Measurements from ENCODE around the gene MS4A6A.
A peak's percentile ranks its signal among the peaks of the same experiment; 100 is the strongest.

MS4A6A gene

GRCh38 chr11:60175860-60176275 lies 7.0 kb downstream of the MS4A6A start:
- no peak for TF ChIP-seq CTCF (conservative IDR thresholded peaks at IDR 0.05; ENCODE audit: low read depth, low read length)
- no peak for DNase-seq (ENCODE audit: low read depth)
- H3K4me3 ChIP-seq (ENCODE audit: low read length) = no peak overlapping the region

DNA sequence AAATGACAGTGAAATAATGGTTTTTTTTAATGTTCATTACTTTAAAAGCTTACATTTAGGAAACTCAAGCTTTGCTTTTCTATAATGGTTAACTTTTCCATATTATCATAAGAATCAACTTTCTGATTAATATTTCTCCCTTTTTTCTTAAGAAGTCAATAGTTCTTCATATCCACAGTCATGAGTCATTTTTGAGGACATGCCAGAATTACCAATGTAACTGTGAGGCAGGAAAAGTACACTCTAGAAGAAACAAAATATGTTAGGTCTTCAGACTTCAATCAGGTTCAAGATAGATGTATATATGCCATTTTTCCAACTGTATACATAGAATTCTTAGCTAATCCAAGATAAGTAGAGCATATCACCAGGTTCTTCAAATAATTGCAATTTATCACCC lies 10.9 kb downstream of the MS4A6A start:
- TF ChIP-seq CTCF (conservative IDR thresholded peaks at IDR 0.05; ENCODE audit: low read depth, low read length) = no peak
- H3K4me3 ChIP-seq (ENCODE audit: low read length) = no peak overlapping the region

GRCh38 chr11:60170566-60170965 lies 12.3 kb downstream of the MS4A6A start:
- TF ChIP-seq CTCF (conservative IDR thresholded peaks at IDR 0.05; ENCODE audit: low read depth, low read length) = no peak
- H3K4me3 ChIP-seq (ENCODE audit: low read length) = no peak overlapping the region
- DNase-seq (ENCODE audit: low read depth) = no peak

More for the DNA sequence above, 10.9 kb downstream of the MS4A6A start:
- DNase-seq (ENCODE audit: low read depth) = no peak

DNA sequence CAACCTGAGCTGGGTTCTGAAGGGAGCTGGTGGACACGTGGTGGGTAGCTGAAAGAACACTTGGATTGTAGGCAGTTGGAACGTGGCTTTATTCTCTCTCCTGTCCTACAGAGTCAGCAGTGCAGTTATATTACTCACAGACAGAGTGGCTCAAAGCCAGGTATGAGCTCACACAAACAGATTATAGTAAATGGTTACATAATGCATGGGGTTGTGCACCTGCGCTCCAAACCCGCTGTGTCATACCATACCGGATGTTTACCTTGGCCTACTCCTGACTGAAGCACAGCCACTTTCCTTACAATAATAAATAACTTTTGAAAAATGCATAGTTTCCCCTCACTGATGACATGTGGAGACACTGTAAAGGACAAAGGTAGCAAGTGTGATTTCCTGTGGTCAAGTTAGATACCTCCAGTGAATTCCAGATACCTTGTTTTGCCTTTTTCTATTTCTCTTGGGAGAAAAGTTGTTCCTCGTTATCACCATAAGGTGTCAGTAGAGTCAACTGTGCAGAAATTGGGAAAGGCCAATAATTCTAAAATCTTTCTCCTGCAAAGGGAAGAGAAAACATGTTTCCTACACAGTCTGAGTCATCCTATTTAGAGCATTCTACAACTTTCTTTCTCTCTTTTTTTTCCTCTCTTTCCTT lies 13.5 kb downstream of the MS4A6A start:
- no peak for DNase-seq (ENCODE audit: low read depth)
- H3K4me3 ChIP-seq (ENCODE audit: low read length) = no peak overlapping the region
- TF ChIP-seq CTCF (conservative IDR thresholded peaks at IDR 0.05; ENCODE audit: low read depth, low read length) = peak; percentile 45

GRCh38 chr11:60168306-60168705 lies 14.6 kb downstream of the MS4A6A start:
- DNase-seq (ENCODE audit: low read depth) = no peak
- H3K4me3 ChIP-seq (ENCODE audit: low read length) = no peak overlapping the region
- TF ChIP-seq CTCF (conservative IDR thresholded peaks at IDR 0.05; ENCODE audit: low read depth, low read length) = no peak

GRCh38 chr11:60165951-60166350 lies 16.9 kb downstream of the MS4A6A start:
- no peak for TF ChIP-seq CTCF (conservative IDR thresholded peaks at IDR 0.05; ENCODE audit: low read depth, low read length)
- DNase-seq (ENCODE audit: low read depth) = no peak
- no peak overlapping the region for H3K4me3 ChIP-seq (ENCODE audit: low read length)

- no peak for TF ChIP-seq CTCF (conservative IDR thresholded peaks at IDR 0.05; ENCODE audit: low read depth, low read length)
- DNase-seq (ENCODE audit: low read depth) = no peak
Measured at GRCh38 chr11:60165538-60165937, 17.3 kb downstream of the MS4A6A start.

More at GRCh38 chr11:60165538-60165937, 17.3 kb downstream of the MS4A6A start:
- no peak overlapping the region for H3K4me3 ChIP-seq (ENCODE audit: low read length)
